AG09319 (cell line): ENCODE measurements around the gene NFXL1.

Experiments
- DNase-seq: peaks from one replicate; pipeline ENCODE4 v3.0.0-alpha.2; 2010; ENCODE audit warnings: low read depth; ENCODE audit errors: extremely low read depth
- CTCF ChIP-seq: IDR thresholded peaks from 2 replicates; pipeline ENCODE4 v1.5.1; 2011; ENCODE audit warnings: low read depth, mild to moderate bottlenecking, inconsistent platforms, low read length, moderate library complexity

Gene NFXL1

GRCh38 chr4:47914220-47914925 is at the start of gene NFXL1:
TSS of gene NFXL1 (minus strand) at chr4:47914583. CDS start at chr4:47914203, 380 bp downstream.
- DNase-seq = peak; percentile 92
- no peak for TF ChIP-seq CTCF

GRCh38 chr4:47954677-47955076 is 40.3 kb upstream of the NFXL1 start:
- no peak for DNase-seq
- TF ChIP-seq CTCF = no peak

GRCh38 chr4:47954245-47954644 is 39.9 kb upstream of the NFXL1 start:
- DNase-seq = no peak
- no peak for TF ChIP-seq CTCF

- no peak for TF ChIP-seq CTCF
- DNase-seq = no peak
These were observed 31.7 kb upstream of the NFXL1 start for GRCh38 chr4:47945930-47946726.

GRCh38 chr4:47942081-47942819 is 27.9 kb upstream of the NFXL1 start:
- DNase-seq = no peak
- no peak for TF ChIP-seq CTCF

- no peak for TF ChIP-seq CTCF
These were observed 25.1 kb upstream of the NFXL1 start for GRCh38 chr4:47939456-47939855.

More at GRCh38 chr4:47939456-47939855, 25.1 kb upstream of the NFXL1 start:
- no peak for DNase-seq
